Glutamatergic neuron (in vitro differentiated cells): Measurements from ENCODE around the gene ICAM5. TPM values are rescaled to one million over a fixed set of nuclear protein-coding genes. Genes with fewer than 3 reads are reported as not detected.

Source experiments
- DNase-seq: peaks from one replicate; pipeline ENCODE4 v3.0.0; 2022
- H3K27ac Mint-ChIP-seq: one replicate; pipeline ENCODE4 v1.8.0; 2020; ENCODE audit warnings: mild to moderate bottlenecking, mixed read lengths, inconsistent platforms; ENCODE audit not compliant: unreplicated experiment
- H3K27me3 Mint-ChIP-seq: one replicate; pipeline ENCODE4 v1.8.0; 2020; ENCODE audit warnings: mild to moderate bottlenecking, moderate library complexity, mixed read lengths, inconsistent platforms; ENCODE audit not compliant: unreplicated experiment
- H3K36me3 Mint-ChIP-seq: one replicate; pipeline ENCODE4 v1.8.0; 2020; ENCODE audit warnings: mild to moderate bottlenecking, mixed read lengths, inconsistent platforms; ENCODE audit not compliant: unreplicated experiment
- H3K4me1 Mint-ChIP-seq: one replicate; pipeline ENCODE4 v1.8.0; 2020; ENCODE audit warnings: mild to moderate bottlenecking, low read depth, mixed read lengths, inconsistent platforms; ENCODE audit not compliant: unreplicated experiment
- H3K4me3 Mint-ChIP-seq: one replicate; pipeline ENCODE4 v1.8.0; 2020; ENCODE audit warnings: mild to moderate bottlenecking, mixed read lengths, inconsistent platforms; ENCODE audit not compliant: unreplicated experiment
- H3K9me3 Mint-ChIP-seq: one replicate; pipeline ENCODE4 v1.8.0; 2020; ENCODE audit warnings: mild to moderate bottlenecking, moderate library complexity, mixed read lengths, inconsistent platforms; ENCODE audit not compliant: unreplicated experiment
- CTCF ChIP-seq: fragments of 200-600 bp; sonication (generic); IDR thresholded peaks from one replicate; pipeline ENCODE4 v1.5.0; 2021; ENCODE audit not compliant: partially characterized antibody, unreplicated experiment
- total RNA-seq: library from RNA; stranded (reverse); fragmentation: NEBNext Ultra II Directional; extraction: Animal tissue kit (Norgen Biotek cat#: 25700); gene quantifications from one replicate; pipeline ENCODE4 v1.2.1, GENCODE V29; 2021; ENCODE audit not compliant: unreplicated experiment

Gene ICAM5
- total RNA-seq, 1 donor from 2014 or later, result 3.6 TPM

DNA sequence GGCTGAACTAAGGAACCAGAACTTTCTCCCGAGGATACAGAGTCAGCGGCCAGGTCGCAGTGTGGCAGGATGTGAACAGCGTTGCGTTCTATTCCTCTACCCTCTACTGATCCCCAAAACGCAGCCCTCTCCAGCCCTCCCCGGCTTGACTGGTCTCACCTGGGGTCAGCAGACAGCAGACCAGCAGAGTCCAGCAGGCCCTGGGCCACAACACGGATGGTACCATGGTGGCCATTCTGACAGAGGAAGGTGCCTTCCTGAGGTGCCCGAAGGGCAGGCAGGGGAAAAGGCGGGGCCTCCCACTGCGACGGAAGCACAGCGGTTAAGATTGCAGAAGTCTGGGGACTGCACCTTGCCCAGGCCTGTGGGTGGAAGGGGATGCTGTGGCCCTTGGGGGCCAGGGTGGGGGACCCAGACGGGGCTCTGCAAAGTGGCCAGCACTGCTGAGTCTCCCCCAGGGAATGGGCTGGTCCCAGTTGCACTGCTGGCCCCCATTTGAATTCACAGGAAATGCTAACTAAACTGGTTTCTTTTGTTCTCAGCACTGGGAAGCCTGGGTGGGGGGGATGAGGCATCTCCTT lies 49.7 kb downstream of the ICAM5 start, which contains the start of gene ICAM3:
Gene ICAM3, minus strand, starts transcription at position 245 of the 581 bp plus-strand sequence. Its CDS starts 10 bp downstream, at position 235.
- H3K27ac Mint-ChIP-seq, result no peak within 1 kb of the TSS
- H3K4me3 Mint-ChIP-seq, result no peak within 1 kb of the TSS
- no peak for TF ChIP-seq CTCF
- peaks cover 7% of the 10 kb centered on the region for H3K9me3 Mint-ChIP-seq
- no peaks in the 10 kb centered on the region for H3K36me3 Mint-ChIP-seq
- no peak for DNase-seq
- H3K4me1 Mint-ChIP-seq, result no peaks in the 10 kb centered on the region
- peaks cover 4% of the 10 kb centered on the region for H3K27me3 Mint-ChIP-seq

GRCh38 chr19:10339977-10340376 lies 50.2 kb downstream of the ICAM5 start:
- DNase-seq, result no peak
- peaks cover 4% of the 10 kb centered on the region for H3K27me3 Mint-ChIP-seq
- no peak overlapping the region for H3K27ac Mint-ChIP-seq
- no peaks in the 10 kb centered on the region for H3K36me3 Mint-ChIP-seq
- no peak for TF ChIP-seq CTCF
- no peaks in the 10 kb centered on the region for H3K4me1 Mint-ChIP-seq
- H3K9me3 Mint-ChIP-seq, result peaks cover 7% of the 10 kb centered on the region
- no peak overlapping the region for H3K4me3 Mint-ChIP-seq

DNA sequence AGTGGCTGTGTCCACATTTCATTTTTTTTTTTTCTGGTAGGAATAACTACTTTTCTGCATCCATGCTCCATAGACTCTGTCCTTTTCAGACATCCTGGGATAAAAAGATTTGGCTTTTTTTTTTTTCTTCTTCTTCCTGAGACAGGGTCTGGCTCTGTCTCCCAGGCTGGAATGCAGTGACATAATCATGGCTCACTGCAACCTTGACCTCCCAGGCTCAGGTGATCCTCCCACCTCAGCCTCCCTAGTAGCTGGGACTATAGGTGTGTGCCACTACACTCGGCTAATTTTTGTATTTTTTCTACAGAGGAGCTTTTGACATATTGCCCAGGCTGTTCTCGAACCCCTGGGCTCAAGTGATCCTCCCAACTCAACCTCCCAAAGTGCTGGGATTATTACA lies 53.7 kb downstream of the ICAM5 start:
- Mint-ChIP-seq H3K27ac (no peak overlapping the region), H3K4me3 (no peak overlapping the region)
- DNase-seq, result no peak

DNA sequence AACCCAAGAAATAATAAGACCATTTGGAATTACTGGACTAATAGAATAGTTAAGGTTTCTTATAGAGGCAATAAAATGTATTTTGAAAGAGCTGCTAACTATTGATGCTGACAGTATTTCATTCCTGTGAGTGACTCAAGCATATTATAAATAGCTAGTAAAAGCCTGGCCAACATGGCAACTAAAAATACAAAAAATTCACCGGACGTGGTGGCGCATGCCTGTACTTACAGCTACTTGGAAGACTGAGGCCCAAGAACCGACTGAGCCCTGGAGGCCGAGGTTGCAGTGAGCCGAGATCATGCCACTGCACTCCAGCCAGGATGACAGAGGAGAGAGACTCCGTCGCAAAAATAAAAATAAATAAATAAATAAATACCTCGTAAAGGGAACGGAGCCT lies 55.0 kb downstream of the ICAM5 start:
- Mint-ChIP-seq H3K9me3 (peaks cover 5% of the 10 kb centered on the region), H3K4me3 (no peak overlapping the region), H3K27ac (no peak overlapping the region), H3K36me3 (no peaks in the 10 kb centered on the region), H3K4me1 (no peaks in the 10 kb centered on the region), H3K27me3 (peaks cover 2% of the 10 kb centered on the region)
- no peak for TF ChIP-seq CTCF
- no peak for DNase-seq

More for the DNA sequence above, 53.7 kb downstream of the ICAM5 start:
- Mint-ChIP-seq H3K36me3 (no peaks in the 10 kb centered on the region), H3K9me3 (peaks cover 5% of the 10 kb centered on the region), H3K27me3 (peaks cover 4% of the 10 kb centered on the region), H3K4me1 (no peaks in the 10 kb centered on the region)
- TF ChIP-seq CTCF, result no peak

Other genes with a start within 250 kb of the ICAM5 start
- gene SHFL, start 203.6 kb upstream of the ICAM5 start, total RNA-seq, result 0.20 TPM
- not detected for gene ANGPTL6, start 187.3 kb upstream of the ICAM5 start, total RNA-seq
- 44.5 TPM for gene PPAN, start 183.6 kb upstream of the ICAM5 start, total RNA-seq
- 21.6 TPM for gene P2RY11, start 178.3 kb upstream of the ICAM5 start, total RNA-seq
- gene EIF3G, start 170.1 kb upstream of the ICAM5 start, total RNA-seq, result 155 TPM
- 129 TPM for gene DNMT1, start 95.0 kb upstream of the ICAM5 start, total RNA-seq
- 12.5 TPM for gene S1PR2, start 58.6 kb upstream of the ICAM5 start, total RNA-seq
- 42.8 TPM for gene MRPL4, start 37.7 kb upstream of the ICAM5 start, total RNA-seq
- not detected for gene ICAM1, start 18.8 kb upstream of the ICAM5 start, total RNA-seq
- not detected for gene ICAM4, start 3.0 kb upstream of the ICAM5 start, total RNA-seq
- 9.4 TPM for gene ZGLP1, start 19.9 kb downstream of the ICAM5 start, total RNA-seq
- gene FDX2, start 26.1 kb downstream of the ICAM5 start, total RNA-seq, result 16.0 TPM
- 24.8 TPM for gene RAVER1, start 43.6 kb downstream of the ICAM5 start, total RNA-seq
- 2.0 TPM for gene ICAM3, start 49.7 kb downstream of the ICAM5 start, total RNA-seq
- gene TYK2, start 90.6 kb downstream of the ICAM5 start, total RNA-seq, result 90.4 TPM
- gene CDC37, start 113.6 kb downstream of the ICAM5 start, total RNA-seq, result 128 TPM
- gene PDE4A, start 130.6 kb downstream of the ICAM5 start, total RNA-seq, result 5.7 TPM
- 44.1 TPM for gene KEAP1, start 213.4 kb downstream of the ICAM5 start, total RNA-seq
- gene S1PR5, start 227.5 kb downstream of the ICAM5 start, total RNA-seq, result not detected